ENCODE measurements around the gene JAKMIP2.

DNA sequence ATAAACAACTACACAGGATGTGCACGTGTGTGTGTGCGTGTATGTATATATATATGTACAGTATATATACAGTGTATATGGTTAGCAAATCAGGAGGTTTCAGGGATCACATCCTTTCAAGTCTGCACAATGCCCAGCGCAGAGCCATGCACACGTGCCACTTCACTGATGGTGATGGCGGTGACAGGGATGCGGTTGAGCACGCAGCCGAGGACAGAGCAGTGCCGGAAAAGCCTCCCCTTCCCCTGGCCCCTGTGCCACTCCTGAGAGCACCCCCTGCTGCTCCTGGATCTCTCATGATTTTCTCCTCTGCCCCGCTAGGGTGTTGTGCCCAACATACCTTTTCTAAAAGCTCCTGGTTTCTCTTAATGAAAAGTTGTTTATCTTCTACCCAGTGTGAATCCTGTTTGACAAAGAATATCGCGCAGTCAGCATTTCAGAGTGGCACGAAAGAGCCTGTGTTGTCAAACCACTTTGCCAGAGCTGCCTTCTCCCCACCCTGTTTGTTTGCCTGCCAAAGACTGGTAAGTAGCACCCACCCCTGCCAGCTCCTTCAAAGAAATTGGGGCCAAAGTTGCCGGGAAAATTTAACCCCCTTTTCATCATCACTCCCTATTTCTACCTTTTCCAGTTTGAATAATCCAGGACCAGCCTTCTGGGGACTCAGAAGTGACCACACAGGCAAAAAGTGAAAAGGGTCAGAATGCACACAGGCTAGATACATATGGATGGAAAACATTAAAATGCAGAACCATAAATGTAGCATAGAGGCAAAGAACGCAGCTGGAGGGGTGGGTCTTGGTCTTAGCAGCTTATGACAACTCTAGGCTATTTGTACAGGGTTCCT is 146.4 kb downstream of the JAKMIP2 start:
- TF ChIP-seq, protein P1, sequence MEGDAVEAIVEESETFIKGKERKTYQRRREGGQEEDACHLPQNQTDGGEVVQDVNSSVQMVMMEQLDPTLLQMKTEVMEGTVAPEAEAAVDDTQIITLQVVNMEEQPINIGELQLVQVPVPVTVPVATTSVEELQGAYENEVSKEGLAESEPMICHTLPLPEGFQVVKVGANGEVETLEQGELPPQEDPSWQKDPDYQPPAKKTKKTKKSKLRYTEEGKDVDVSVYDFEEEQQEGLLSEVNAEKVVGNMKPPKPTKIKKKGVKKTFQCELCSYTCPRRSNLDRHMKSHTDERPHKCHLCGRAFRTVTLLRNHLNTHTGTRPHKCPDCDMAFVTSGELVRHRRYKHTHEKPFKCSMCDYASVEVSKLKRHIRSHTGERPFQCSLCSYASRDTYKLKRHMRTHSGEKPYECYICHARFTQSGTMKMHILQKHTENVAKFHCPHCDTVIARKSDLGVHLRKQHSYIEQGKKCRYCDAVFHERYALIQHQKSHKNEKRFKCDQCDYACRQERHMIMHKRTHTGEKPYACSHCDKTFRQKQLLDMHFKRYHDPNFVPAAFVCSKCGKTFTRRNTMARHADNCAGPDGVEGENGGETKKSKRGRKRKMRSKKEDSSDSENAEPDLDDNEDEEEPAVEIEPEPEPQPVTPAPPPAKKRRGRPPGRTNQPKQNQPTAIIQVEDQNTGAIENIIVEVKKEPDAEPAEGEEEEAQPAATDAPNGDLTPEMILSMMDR (IDR thresholded peaks at IDR 0.05) = no peak
- no peak for TF ChIP-seq POLR2A (IDR thresholded peaks at IDR 0.05)
